GM21515 (cell line): ENCODE data around the gene DAGLA.

Experiments
- ATAC-seq: cut with Tn5 transposase; IDR thresholded peaks from one replicate; pipeline ENCODE4 v1.9.1; 2021; ENCODE audit not compliant: unreplicated experiment

The DAGLA gene

GRCh38 chr11:61794579-61794978 lies 114.4 kb downstream of the DAGLA start:
- ATAC-seq = no peak

GRCh38 chr11:61795459-61795858 lies 115.3 kb downstream of the DAGLA start:
- ATAC-seq = no peak

- ATAC-seq = no peak
Observed at GRCh38 chr11:61795876-61796526, 115.8 kb downstream of the DAGLA start.
